Cortex of kidney (tissue), 1 donor: ENCODE measurements around the gene GLS.

Experiments used
- DNase-seq: peaks from one replicate; lab custom pipeline; 2025; lab: John Stamatoyannopoulos, UW

Gene GLS

DNA sequence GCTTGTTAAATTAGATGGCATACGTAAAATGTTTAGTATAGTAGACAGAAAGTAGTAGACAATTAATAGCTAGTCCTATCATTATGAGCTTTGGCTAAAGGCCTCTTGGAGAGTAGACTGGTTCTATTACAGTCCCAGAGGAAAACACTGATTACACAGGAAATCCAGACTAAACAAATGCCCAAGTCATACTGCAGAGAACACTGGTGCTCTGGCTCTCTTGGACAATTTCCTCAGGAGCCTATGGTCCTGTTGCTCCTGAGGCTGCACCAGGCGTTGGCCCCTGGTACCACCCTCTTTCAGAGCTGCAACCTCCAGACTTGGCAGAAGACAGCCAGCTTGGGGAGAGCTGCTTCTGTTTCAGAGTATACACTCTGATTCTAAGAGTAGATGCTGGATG, 91.6 kb downstream of the GLS start:
- DNase-seq, result no peak

DNA sequence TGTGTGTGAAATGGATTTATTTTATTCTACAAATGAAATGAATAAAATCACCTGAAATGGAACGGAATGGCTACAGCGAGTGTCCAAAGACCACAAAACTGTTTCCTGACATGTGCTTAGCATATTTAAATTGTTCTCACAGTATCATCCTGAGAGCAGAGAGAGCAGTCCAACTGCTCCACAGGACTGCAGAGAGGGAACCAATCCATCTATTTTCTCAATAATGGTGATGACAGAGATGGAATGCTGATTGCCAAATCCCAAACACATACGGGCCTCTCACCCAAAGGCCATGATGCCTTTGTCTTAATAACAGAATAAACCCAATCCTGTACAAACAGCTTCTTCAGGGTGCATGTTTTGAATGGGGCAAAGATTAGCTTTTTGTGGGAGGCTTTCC, 92.2 kb downstream of the GLS start:
- DNase-seq, result no peak

DNA sequence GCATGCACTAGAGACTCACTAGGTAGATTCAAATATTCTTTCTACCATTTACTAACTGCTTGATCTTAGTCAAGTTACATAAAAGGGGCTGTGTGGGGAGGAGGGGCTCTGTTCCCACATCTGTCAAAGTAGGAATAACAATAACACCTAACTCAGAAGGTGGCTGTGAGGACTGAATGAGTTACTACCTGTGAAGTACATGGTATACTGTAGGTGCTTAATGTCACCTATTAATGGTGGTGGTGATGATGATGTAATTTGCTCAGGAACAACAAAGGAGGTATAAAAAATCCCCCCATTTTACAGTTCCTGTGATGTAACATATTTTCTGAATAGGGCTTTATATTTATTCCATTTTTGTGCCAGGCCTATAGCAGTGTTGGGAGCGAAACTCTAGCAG, 92.6 kb downstream of the GLS start:
- no peak for DNase-seq

DNA sequence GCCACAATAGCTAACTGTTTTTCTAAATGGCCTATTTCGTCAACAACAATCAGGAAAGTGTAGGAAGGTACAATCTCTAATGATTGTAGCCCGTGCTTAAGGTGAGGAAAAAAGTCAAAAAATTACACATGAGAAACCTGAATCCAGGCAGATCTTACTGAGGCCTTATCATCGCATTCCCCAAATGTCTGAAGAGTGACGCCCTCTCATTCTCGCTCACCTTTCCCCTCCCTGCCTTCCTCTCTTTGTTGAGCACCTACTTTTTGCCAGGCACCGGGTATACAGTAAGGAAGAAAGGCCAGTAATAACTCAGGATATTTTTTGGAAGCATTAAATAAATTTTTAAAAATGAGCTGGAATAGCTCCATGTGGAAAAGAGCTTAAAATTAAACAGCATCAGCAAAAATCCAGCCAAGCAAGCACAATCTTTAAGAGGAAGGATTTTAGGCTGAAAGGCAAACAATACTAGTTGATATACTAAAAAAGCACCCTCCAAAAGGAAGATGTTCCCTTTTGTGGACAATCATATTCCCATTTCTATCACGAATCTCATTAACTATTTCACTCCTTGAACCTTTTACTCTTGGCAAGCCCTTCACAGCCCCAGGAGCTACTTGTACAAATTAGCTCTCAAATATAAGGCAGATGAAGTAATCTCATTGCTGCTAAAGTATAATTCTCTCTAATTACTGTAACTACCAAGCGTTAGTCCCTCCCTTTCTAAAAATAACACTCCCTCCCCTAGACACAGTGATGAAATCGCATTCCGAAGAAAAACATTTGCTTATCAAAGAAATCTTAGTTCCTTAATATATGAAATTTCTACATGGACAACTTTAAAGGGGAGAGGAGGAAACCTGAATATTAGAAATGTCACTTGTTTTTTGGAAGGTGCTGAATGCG, 93.4 kb downstream of the GLS start:
- DNase-seq, result no peak

DNA sequence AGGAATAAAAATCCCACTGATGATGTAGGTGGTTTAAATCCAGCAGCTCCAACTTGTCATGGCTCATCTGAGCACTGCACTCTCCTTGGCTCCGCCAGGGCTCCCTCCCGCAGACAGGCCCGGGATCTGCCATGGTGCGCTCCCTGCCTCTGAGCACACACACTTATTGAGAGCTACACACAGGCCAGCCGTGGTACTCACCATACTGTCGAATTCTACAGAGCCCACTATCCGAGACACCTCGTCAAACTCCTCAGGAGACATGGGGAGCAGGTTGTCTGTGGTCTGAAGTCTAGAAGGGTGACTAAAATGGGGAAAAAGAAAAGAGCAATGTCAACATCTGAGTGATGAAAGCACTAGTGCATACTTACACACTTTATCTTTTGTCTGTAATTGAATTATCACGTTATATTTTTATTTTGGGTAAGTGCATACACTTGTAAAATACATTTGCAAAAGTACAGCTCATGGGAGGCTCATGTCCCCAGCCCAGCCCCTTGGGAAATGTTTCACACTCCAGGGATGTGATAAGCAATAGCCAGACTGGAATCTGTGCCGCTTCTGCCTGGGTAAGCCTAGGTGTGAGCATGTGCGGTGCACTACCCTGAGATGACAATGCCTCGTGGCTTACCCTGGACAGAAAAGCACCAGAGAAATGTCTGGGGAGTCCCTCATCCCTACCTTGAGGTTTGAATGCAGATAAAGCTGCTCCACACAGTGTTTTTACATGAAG, 94.2 kb downstream of the GLS start:
- DNase-seq, result peak; percentile 8

DNA sequence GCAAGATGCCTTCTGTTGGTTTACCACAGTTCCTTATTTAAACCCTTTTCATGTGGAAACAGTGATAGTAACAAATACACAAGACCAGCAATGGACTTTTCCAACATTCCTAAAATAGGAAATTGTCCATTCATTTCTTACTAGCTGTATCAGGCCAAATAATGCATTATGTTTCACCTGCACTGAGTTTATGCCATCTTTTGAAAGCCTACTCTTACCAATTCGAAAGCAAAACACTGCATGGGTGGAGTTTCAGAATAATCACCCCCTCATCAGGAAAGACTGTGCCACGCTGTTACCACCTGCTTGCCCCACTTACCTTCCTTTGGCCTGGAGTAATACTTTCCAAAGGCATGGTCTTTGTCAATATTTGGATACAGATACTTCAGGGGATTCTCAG, 95.9 kb downstream of the GLS start:
- DNase-seq, result no peak

DNA sequence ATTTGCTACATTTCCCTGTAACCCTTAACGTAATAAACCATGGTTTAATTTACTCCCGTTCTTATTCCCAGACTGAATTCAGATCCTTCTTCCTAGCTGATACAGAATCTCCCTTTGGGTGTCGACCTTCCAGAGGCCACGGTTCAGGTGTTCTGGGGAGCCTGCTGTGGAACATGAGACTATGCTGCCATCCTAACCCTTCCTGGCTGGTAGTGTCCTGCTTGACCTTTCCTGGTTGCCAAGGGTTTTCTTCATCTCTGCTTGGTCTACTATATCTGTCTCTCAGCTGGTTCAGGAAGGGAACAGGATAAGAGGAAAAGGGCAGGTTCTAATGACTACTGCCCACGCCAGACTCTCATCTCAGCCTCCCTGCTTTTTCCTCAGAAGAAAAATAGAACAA, 96.9 kb downstream of the GLS start:
- DNase-seq, result no peak

DNA sequence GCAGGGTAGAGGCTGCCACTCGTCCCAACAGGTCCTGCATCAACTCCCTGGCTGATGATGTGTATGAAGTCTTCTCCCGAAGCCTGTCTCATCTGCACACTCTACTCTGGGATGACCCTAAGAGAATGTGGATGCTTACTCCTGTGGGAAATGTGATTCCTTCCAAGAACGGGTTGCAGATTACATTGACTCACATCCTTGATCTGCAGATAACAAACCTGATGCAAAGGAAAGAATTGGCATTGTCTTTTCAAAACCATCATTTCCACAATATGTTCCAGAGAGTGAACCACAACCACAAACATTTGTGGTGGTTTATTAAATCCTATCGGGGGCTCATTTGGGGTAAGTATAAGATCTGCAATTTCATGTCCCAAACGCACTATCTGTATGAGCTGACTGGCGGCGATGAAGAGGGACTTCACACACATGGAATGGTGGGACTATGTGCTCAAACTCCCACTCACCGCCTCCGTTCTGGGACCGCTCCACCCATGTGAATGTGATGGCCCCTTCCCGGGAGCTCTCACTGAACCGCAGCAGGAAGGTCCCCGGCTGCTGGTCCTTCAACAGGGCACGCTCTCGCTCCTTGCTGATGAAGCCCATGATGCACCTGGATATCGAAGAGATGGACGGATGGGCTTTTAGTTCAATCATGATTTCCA, 97.9 kb downstream of the GLS start:
- DNase-seq, result no peak

DNA sequence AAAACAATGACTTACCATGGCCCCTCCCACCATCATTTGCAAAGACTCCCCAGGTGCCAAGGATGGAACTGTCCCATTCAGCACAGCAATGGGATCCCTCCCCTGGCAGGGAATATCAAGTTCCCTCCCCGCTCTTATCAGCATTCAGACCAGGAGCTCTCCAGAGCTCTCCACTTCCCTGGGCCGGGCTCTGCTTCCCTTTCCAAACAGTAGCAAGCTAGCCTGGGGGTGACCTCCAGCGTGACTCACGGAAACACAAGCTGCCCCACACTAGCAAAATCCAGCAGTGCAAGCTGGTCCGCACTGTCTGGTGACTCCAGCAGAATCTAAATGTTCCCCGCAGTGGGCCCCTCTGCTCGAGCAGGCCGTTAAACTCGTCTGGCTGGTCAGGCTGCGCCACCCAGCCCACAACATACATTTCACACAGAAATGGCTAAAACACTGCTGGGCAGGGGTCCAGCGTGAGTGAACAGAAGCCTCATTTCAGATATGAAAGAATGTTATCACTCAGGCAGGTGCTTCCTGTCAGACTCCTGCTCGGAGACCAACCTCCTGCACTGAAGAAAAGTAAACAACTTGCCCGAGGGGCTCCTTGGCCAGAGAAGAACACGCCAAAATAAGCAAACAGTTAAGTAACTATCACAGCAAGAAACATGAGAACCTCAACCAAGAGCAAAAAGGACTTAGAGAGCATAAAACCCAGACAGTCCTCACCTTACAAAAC, 99.4 kb downstream of the GLS start:
- DNase-seq, result no peak

DNA sequence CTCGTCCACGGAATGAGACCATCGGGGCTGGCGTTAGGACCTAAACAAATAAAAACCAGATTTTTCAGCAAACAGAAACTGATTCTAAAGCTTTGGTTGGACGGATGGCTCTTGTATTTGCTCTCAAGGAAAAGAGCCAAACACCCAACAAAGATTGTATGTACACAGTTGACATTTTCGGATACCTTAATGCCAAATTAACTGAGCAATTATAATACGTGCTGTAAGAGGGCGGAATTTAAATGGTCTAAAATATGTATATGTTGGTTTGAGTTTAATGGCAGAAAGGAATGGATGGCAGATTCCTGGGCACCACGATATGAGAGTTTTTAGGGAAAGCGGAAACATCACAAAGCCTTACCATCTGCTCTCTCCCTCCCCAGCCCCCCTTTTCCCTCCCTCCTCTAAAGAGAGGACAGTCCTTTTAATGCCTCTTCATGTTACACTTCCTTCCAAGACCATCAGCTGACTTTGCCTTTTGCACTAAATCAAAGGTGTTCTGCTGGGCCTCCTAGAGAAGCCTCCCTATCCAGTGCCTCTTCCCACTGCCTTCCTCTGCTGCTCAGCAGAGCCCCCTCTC, 100.1 kb downstream of the GLS start:
- DNase-seq, result no peak

DNA sequence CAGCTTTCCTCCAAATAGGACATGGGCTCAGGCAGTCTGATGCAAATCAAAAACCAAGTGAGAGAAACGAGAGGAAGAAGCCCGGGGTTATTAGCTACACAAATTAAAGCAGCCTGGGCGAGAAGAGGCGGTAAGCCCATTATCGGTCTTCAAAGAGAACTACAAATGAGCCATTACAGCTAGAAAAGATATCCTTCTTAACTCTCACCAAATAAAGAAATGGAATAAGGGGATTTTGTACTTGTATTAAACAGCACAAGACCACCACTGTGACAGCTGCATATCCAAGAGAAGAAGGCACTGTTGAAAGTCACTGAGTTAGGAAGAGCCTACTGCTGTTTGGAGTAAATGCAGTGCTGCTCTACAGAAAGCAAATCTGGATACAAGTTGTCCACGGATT, 100.7 kb downstream of the GLS start:
- no peak for DNase-seq

DNA sequence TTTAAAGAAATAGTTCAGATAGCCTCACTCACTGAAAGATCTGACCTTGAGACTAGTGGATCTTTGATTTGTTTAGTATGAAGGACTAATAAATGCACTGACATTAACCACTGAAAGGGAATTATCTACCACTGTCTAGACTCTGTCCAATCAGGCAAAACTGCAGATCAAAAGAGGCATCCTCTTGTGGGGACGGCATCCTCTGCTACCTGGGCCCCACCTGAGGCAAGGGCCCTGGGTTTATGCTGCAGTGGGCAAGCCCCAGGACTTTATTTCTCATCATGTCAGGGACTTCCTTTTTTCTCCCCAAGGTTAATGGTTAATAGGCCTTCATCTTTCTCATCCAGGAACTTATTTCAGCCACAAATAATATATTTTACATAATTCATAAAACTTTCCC, 101.1 kb downstream of the GLS start:
- DNase-seq, result no peak

DNA sequence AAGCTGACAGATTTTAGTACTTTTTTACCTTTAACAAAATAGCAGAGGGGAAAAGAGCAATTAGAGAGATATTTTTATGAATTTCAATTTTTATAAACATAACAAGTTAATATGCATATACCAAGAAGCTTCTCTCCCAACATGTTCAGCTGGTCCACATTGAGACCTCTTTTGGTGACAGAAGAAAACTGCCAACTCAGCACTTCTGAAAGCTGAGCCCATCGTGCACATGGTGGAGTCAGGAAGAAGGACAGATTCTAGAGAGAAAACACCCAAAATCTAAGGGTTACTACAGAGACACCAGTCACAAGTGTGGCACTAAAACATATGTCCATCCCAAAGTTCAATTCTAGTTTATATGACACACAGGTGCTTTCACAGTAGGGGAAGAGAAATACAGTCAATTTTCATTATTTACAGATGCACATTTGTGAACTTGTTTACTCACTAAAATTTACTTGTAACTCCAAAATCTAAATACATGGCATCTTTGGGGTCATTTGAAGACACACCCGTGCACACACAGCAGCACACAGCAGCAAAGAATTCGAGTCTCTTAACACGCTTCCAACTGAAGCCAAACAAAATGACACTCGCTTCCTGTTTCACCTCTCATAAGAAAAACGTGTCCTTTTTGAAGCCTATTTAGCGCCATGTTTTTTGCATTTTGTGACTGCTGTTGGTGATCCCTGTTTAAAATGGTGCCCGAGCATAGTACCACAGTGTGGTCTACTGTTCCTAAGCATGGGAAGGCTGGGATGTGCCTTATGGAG, 101.8 kb downstream of the GLS start:
- no peak for DNase-seq

DNA sequence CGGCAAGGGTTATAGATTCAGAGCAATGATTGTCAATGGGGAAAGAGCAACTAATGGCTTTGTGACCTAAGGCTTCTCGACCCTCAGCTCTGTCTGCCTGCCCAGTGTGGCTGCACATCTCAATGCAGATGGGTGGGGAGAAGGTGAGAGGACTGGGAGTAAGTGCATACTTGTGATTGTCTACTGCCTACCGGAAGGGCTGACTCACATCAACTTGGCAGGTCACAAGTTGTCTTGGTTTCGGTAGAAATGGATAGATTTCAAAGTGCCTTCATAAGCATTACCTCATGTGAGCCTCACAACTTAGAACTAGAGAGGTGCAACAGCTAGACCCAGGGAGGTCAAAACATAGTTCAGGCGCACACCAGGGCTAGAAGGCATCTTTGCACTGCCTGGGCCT, 104.0 kb downstream of the GLS start:
- no peak for DNase-seq

DNA sequence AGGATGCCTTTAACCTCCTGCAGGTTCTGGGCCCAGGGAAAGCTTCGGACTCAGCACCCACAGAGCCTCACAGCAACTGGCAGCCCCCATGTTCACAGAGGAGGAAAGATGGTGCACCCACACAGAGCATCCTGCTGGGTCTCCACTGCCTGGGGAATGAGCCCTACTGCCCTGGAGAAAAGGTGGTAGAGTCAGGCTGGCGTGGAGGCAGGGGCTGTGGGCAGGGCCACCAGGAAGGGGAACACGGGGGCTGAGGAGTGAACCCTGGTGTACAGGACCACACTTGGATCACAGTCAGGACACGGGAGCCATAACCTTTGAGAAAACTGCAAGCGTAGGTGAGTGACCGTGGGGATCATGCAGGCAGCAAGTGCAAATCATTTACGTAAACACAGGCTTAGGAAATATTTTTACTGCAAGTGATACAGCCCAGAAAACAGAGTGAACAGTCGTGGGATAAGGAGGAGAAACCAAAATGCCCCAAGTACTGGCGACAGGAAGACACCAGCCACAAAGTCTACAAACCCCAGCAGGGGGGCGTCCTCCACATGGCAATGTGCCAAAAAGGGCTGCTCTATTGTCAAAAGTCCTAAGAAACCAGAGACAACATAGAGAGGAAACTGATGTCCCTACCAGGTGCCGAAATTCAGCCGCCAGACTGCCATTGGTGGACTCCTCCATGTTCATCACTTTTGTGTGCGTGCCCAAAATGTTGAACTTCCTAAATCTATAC, 105.8 kb downstream of the GLS start:
- DNase-seq, result no peak

DNA sequence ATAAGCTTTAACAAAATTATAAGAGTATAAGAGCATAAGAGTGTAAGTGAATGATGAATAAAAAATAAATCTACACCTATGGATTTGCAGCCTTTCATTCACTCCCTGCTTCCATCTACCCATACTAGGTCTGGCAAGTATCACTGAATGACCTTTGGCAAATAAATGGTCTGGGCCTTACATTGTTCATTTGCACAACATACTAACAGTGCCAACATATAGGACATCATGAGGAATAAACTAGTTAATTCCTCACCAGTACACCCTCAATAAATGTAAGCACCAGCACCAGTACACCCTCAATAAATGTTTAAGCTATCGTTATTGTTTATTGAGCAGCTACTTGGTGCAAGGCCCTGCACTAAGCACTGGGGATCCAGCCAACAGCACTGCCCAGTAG, 106.5 kb downstream of the GLS start:
- DNase-seq, result no peak

DNA sequence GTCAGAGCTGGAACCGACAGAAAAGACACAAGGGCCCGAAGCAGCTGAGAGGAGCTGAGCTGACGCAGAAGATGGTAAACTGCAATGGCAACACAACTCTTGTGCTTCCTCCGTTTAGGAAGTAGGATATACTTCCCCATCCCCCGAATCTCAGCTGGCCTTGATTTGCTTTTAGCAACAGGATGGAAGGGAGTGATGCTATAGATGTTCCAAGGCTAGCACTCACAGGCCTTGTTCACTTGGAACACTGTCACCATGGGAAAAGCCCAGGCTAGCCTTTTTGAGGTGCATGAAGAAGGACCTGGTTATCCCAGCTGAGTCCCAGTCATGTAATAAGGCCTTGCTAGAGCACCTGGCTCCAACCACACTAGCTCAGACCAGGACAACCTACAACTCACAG, 107.3 kb downstream of the GLS start:
- DNase-seq, result no peak

DNA sequence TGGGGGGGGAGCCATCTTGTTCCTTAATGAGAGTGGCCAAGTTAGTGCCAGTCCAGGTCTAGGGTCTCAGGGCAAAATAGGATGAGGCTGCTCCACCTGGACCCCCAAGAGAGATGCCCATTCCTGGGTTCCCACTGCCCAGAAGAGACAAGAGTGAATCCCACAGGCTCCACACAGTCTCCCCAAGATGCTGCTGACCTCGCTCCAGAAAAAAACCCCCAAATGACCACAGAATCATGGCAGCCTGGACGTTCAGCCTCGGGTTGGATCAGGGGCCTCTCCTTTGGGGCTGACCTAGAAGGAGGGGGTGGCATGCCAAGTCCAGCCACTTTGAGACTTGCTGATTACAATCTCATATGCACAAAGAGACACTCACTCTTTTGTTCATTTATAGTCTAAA, 108.3 kb downstream of the GLS start:
- no peak for DNase-seq

DNA sequence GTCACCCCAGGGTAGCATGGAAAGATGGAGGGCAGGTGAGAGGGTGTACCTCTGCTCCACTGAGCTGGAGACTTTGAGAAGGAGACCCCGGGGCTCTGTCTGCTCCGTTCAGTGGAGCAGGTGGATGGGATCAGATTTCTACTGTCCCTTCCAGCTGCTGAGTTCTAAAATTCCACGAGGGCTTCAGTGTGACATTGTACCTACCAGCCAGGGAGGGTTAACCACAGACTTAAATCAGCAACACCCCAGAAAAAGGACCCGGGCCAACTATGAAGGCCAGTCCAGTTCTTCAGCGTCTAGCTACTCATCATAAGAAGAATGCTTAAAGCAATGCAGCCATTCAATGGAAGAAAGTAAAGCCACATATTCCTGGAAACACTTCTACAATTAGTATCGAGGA, 109.5 kb downstream of the GLS start:
- no peak for DNase-seq

DNA sequence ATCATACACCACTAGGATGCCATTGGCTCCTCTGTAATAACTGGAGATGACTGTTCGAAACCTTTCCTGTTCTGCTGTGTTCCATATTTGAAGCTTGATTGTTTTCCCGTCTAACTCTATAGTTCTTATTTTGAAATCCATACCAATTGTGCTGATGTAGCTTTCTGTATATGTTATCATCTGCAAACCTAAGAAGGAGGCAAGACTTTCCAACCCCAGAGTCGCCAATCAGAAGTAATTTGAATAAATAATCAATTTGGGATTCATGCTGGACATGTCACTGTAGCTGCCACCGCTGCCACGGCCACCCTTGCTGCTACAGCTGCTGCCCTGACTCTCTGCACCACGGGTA, 112.6 kb downstream of the GLS start:
- no peak for DNase-seq

DNA sequence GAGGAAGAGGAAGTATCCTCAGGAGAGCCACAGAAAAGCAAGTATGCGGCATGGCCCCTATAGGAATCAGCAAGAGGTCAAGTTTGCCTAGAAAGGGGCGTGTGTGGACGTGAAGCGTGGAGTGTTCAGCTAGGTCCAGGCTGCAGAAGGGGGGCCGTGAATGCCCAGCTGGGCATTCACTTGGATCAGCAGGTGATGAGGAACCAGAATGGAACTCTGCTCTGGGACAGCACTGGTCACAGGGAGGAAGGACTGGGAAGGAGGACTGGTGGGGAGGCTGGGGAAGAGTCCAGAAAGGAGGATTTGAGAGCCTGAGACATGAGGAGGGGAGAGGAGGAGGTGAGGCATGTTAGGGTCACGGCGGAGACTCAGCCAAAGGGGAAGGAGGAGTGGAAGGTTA, 113.5 kb downstream of the GLS start:
- DNase-seq, result no peak
